AG04450 (cell line): ENCODE data around the gene NRDC. TPM values are rescaled to one million over a fixed set of nuclear protein-coding genes. Genes with fewer than 3 reads are reported as not detected.

Source experiments
- CTCF ChIA-PET: fragments of 300-600, 350-600 bp; formaldehyde crosslinking; extraction: SDS; loops from one replicate; lab custom pipeline; 2022; ENCODE audit warnings: antibody characterized with exemption, inconsistent platforms; lab: Charles Lee
- POLR2A ChIA-PET: fragments of 350-600 bp; formaldehyde crosslinking; extraction: SDS; loops from one replicate; lab custom pipeline; 2021; ENCODE audit warnings: antibody characterized with exemption, inconsistent platforms; lab: Yijun Ruan, JAX
- DNase-seq: peaks from one replicate; pipeline ENCODE4 v3.0.0-alpha.2; 2011; ENCODE audit warnings: low read depth, low spot score
- H3K27ac ChIP-seq: one replicate; pipeline ENCODE4 v1.5.1; 2012; ENCODE audit warnings: low read depth, low read length, control low read depth
- H3K27me3 ChIP-seq: one replicate; pipeline ENCODE4 v1.6.0; 2012; ENCODE audit warnings: low read length; ENCODE audit not compliant: control insufficient read depth, insufficient read depth
- H3K4me3 ChIP-seq: 2 replicates; pipeline ENCODE4 v1.5.1; 2011; ENCODE audit warnings: mild to moderate bottlenecking, low read depth, low read length, control low read depth
- H3K9me3 ChIP-seq: 2 replicates; pipeline ENCODE4 v1.5.1; 2012; ENCODE audit warnings: low read length; ENCODE audit not compliant: control insufficient read depth, insufficient read depth
- CTCF ChIP-seq: IDR thresholded peaks from 2 replicates; pipeline ENCODE4 v1.5.1; 2011; ENCODE audit warnings: low read depth, low read length, control low read depth, inconsistent platforms
- polyA plus RNA-seq: library from polyadenylated mRNA; depleted of rRNA; stranded (reverse); fragments of >200 nt; gene quantifications from 2 replicates; pipeline ENCODE4 v1.2.3, GENCODE V29; 2011

The NRDC gene
- polyA plus RNA-seq, 1 experiment, result 172 TPM

GRCh38 chr1:51858892-51859291 is 19.6 kb downstream of the NRDC start:
- no peak for TF ChIP-seq CTCF
- no peak for DNase-seq
- CTCF ChIA-PET, result no interaction called here
- H3K27me3 ChIP-seq, result no peaks in the 10 kb centered on the region
- no peak overlapping the region for H3K4me3 ChIP-seq
- H3K27ac ChIP-seq, result no peak overlapping the region
- H3K9me3 ChIP-seq, result no peaks in the 10 kb centered on the region
- POLR2A ChIA-PET, result no interaction called here

- CTCF ChIA-PET, result no interaction called here
- no peak overlapping the region for H3K4me3 ChIP-seq
- H3K27ac ChIP-seq, result no peak overlapping the region
- POLR2A ChIA-PET, result no interaction called here
- DNase-seq, result no peak
- no peak for TF ChIP-seq CTCF
- no peaks in the 10 kb centered on the region for H3K9me3 ChIP-seq
- H3K27me3 ChIP-seq, result no peaks in the 10 kb centered on the region
Observed at GRCh38 chr1:51856745-51857144, 21.8 kb downstream of the NRDC start.

GRCh38 chr1:51855624-51856023 is 22.9 kb downstream of the NRDC start:
- ChIA-PET POLR2A (no interaction called here), CTCF (no interaction called here)
- Histone ChIP-seq H3K27me3 (no peaks in the 10 kb centered on the region), H3K4me3 (no peak overlapping the region), H3K27ac (no peak overlapping the region), H3K9me3 (no peaks in the 10 kb centered on the region)
- DNase-seq, result no peak
- TF ChIP-seq CTCF, result no peak

- no peak for TF ChIP-seq CTCF
- ChIA-PET POLR2A (no interaction called here), CTCF (interaction anchor here (0.6 kb wide), 1 partner anchor 310 kb away, joined by 4 read pairs; no protein-coding TSS in a partner anchor)
- Histone ChIP-seq H3K9me3 (no peaks in the 10 kb centered on the region; the same call in 1 of the 2 replicates), H3K27ac (no peak overlapping the region), H3K27me3 (no peaks in the 10 kb centered on the region), H3K4me3 (no peak overlapping the region)
- DNase-seq, result no peak
Observed at GRCh38 chr1:51853360-51853759, 25.2 kb downstream of the NRDC start.

GRCh38 chr1:51851882-51852396 is 26.6 kb downstream of the NRDC start:
- Histone ChIP-seq H3K9me3 (peaks cover 8% of the 10 kb centered on the region; the same call in 1 of the 2 replicates), H3K27ac (no peak overlapping the region), H3K4me3 (no peak overlapping the region), H3K27me3 (no peaks in the 10 kb centered on the region)
- no peak for DNase-seq
- no peak for TF ChIP-seq CTCF
- ChIA-PET POLR2A (no interaction called here), CTCF (no interaction called here)
